HG02798 (cell line): ENCODE results near the gene FIGNL2.
"Not testable (repeated sequence)": the region's sequence is repeated elsewhere in the genome, so short reads cannot be mapped to it uniquely, and the experiment has no call there.

Source experiments
- ATAC-seq: cut with Tn5 transposase; IDR thresholded peaks from one replicate; pipeline ENCODE4 v1.9.1; 2021; ENCODE audit warnings: mild to moderate bottlenecking; ENCODE audit not compliant: unreplicated experiment, poor library complexity

Gene FIGNL2

GRCh38 chr12:51848326-51848727, at the start of gene FIGNL2:
FIGNL2 (minus strand) TSS chr12:51848718; CDS start chr12:51822413, 26,305 bp downstream.
- no peak for ATAC-seq

- ATAC-seq, result no peak
These were observed 48.7 kb upstream of the FIGNL2 start for GRCh38 chr12:51897181-51897580.

GRCh38 chr12:51896236-51896635, 47.7 kb upstream of the FIGNL2 start:
- ATAC-seq, result no peak

- ATAC-seq, result no peak
These were observed 47.0 kb upstream of the FIGNL2 start for GRCh38 chr12:51895378-51896135.

GRCh38 chr12:51893786-51894185, 45.3 kb upstream of the FIGNL2 start:
- no peak for ATAC-seq

- no peak for ATAC-seq
These were observed 43.3 kb upstream of the FIGNL2 start for GRCh38 chr12:51891843-51892242.

- no peak for ATAC-seq
These were observed 42.1 kb upstream of the FIGNL2 start for GRCh38 chr12:51890511-51891171.

- ATAC-seq, result no peak
These were observed 41.6 kb upstream of the FIGNL2 start for GRCh38 chr12:51890133-51890464.

- no peak for ATAC-seq
These were observed 41.0 kb upstream of the FIGNL2 start for GRCh38 chr12:51889216-51890132.

GRCh38 chr12:51888316-51889215, 40.0 kb upstream of the FIGNL2 start:
- ATAC-seq, result no peak

GRCh38 chr12:51887476-51888315, 39.2 kb upstream of the FIGNL2 start, which contains the start of gene ANKRD33:
ANKRD33 (plus strand) TSS chr12:51888103; CDS start chr12:51888187, 84 bp downstream.
- ATAC-seq, result no peak

- no peak for ATAC-seq
These were observed 37.6 kb upstream of the FIGNL2 start for GRCh38 chr12:51886021-51886710.

- ATAC-seq, result not testable (repeated sequence)
These were observed 36.9 kb upstream of the FIGNL2 start for GRCh38 chr12:51885294-51886020.

GRCh38 chr12:51884676-51885229, 36.2 kb upstream of the FIGNL2 start:
- no peak for ATAC-seq

- no peak for ATAC-seq
These were observed 35.6 kb upstream of the FIGNL2 start for GRCh38 chr12:51883998-51884675.

- ATAC-seq, result no peak
These were observed 34.8 kb upstream of the FIGNL2 start for GRCh38 chr12:51883295-51883694.

- no peak for ATAC-seq
These were observed 30.6 kb upstream of the FIGNL2 start for GRCh38 chr12:51879102-51879501.
